HG03060 (cell line): ENCODE results near the gene PGC.
"Not testable (repeated sequence)": the region's sequence is repeated elsewhere in the genome, so short reads cannot be mapped to it uniquely, and the experiment has no call there.

Source experiments
- ATAC-seq: cut with Tn5 transposase; IDR thresholded peaks from one replicate; pipeline ENCODE4 v1.9.1; 2021; ENCODE audit warnings: low read depth, moderate number of reproducible peaks; ENCODE audit not compliant: unreplicated experiment

The PGC gene

DNA sequence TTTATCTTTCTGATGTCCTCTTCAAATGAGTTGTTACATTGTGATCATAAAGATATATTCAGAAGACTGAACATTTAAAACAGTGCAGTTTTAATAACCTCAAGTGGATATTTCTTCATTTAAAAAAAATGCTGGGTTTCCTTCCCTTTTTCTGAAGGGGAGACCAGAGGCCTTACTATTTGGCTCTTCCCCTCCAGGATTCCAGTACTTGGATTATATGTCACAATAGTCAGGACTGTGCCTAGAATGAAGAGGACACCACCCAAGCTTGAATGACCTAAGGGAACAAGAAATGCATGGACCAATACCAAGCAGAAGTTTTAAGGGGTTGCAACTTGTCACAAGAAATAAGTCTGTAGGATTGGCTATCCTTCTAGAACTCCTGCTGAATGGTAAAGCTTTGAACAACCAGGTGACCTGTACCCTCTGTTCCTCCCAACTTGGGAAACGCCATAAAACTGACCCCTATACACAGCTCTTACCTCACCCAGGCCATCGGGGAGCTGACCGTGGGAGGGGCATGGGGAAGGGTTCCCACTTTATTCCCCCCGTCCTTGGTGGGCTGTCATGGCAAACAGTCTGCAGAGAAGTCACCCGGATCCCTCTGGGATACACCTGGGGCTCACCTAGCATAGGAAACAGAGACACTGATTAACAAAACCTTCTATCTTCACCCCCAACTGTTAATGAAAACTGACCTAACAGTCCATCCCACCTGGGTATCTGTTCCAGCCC is 30.5 kb upstream of the PGC start:
- ATAC-seq = no peak

DNA sequence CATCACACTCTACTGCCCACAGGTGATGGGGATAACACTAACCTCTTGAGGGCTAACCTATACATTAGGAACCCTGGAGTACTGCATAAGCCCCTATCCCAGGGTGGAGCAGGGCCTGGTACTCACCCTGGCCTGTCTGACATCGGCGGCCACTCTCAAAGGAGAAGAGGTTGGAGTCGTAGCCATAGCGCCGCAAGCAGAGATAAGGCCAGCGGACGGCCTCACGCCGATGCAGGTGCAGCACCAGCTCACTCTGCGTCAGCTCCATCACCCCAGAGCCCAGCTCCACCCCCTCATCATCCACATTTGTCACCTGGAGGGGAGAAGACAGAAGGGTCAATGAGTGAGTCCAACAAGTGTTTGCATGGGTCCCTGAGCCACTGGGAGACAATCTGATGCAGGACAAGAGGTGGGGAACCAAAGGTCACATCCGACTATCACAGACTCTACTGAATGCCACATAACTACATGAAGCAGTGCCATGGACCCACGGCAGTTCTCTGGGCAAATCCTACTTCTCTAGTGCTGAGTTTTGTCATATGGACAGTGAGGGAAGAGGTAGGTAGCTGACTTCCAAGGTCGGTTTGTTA is 28.2 kb upstream of the PGC start:
- ATAC-seq = no peak

DNA sequence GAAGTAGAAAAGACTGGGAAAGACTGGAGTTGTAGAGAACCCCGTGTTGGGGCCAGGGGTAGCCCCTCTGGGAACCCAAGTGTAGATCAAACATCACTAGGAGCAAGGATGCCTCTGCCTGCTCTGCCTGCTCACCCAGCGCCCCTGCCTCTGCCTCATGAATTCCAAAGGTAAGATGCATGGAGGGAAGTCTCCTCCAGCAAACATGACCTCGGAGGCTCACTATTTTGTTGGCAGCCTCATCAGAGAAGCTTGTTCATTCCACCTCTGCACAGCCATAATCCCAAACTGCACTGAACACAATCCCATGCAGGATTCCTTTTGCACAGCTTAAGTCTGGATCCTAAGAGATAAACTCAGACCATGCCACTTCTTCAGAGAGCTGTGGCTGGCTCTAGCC is 27.6 kb upstream of the PGC start:
- no peak for ATAC-seq

DNA sequence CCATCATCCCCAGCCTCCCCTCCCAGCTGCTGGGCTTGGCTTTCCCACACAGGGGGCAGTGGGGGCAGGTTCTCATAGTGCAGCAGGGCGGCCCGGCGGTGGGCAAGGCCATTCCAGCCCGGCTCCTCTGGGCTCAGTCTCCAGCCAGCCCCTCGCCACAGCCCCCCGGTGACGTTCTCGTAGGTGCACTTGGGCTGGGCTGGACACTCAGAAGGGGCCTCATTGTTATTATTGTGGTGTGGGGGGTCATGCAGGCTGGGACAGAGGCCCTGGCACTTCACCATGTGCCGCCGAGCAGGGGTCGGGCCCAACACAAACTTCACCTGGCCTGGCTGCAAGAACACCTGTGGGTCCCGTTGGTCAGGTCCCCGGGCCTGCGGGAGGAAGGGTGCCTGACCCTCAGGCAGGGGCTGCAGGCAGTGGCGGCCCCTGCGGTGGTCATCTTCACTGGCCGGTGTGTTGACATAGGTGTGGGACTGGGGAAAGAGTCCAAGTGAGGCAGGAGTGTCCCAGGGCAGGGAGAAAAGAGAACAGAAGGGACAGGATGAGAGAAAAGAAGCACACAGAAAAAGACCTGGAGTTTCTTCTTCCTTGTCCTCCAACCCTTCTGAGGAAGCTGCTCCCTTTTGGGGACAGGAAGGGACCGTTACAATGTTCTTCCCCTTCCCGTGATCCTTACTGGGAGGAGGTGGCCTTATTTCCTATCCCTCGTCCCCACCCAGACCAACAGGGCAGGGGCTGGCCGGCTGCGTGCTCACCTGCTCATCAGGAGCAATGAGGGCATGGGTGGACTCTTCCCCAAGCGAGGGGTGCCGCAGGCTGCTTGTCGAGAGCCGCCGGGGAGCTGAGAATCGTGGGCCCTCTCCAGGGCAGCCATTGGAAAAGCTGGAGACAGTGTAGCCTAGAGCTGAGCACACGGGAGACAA is 24.1 kb upstream of the PGC start:
- ATAC-seq = no peak

DNA sequence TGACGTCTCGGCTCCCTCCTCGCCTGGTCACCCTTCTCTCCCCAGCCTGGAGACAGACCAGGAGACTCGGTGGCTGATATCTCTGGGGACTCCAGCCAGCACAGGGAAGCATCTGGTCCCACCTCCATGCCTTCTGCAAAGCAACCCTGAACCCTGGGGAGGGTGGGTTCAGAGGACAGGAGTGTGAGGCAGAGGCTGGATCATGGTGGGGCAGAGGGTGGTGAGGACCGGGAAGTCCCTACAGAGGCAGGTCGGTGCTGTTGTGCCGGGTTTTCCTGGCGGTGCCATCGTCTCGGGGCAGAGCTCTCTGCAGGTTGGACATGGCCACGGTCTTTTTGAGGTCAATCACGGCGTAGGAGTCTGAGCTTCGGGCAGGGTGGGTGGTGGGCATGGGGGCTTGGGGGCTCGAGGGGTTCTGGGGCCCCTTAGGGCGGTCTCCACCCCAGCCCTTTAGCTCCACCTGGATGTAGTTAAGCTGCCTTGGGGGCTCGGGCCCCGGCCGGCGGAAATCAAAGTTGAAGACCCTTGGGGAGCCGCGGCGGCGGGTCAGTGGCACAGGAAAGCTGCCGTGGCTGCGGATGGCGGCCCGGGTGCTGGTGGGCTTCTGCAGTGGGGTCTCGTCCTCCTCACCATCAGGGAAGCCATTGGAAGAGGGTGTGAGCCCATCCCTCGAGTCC is 23.3 kb upstream of the PGC start:
- ATAC-seq = no peak

DNA sequence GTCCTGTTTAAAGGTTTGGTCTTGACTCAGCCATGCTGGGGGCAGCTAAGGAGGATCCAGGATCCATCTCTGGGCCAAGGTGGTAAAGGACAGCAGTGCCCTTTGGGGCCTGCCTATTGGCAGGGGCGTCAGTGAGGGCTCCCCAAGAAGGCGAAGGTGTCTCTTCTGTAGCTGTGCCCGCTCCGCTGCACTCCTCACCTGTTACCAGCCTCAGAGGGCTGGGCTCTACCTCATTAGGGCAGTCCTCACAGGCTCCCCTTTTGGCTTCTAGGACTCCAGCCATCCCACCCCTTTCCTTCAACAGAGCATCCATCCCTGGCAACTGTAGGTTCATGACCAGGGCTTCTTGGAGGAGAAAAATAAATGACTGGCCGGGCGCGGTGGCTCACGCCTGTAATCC is 22.2 kb upstream of the PGC start:
- no peak for ATAC-seq

DNA sequence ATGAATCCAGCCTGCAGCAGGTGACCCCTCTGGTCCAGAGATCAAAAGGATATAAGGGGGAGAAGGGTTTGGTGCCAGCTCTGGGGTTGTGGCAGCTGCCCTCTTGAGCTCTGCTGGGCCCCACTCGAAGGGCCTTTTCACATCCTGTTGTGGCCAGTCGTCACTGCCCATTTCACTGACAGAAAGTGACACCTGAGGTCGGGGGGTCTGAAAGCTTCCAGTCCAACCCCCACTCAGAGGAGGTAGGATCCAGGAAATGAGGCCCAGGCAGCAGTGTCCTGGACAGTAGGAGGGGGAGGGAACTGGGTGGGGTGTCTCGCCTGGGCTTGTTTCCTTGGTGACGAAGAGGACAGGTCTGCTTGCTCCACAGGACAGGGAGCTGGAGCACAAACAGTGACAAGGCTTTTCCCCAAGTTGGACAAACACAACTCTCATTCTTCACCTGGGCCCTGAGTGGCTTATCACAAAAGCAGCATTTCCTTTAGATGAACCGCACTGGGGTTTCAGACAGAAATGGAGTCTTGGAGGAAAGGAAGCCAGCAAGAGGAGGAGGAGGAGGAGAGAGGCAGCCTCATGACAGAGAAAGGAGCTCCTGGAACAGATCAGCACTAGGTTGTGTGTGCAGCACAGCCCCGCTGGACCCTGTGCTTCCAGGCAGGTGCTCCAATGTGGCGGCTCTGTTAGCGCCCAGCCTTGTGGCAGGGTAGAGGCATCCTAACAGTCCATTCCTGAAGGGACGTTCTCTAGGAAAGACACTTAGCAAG is 21.5 kb upstream of the PGC start:
- ATAC-seq = no peak

DNA sequence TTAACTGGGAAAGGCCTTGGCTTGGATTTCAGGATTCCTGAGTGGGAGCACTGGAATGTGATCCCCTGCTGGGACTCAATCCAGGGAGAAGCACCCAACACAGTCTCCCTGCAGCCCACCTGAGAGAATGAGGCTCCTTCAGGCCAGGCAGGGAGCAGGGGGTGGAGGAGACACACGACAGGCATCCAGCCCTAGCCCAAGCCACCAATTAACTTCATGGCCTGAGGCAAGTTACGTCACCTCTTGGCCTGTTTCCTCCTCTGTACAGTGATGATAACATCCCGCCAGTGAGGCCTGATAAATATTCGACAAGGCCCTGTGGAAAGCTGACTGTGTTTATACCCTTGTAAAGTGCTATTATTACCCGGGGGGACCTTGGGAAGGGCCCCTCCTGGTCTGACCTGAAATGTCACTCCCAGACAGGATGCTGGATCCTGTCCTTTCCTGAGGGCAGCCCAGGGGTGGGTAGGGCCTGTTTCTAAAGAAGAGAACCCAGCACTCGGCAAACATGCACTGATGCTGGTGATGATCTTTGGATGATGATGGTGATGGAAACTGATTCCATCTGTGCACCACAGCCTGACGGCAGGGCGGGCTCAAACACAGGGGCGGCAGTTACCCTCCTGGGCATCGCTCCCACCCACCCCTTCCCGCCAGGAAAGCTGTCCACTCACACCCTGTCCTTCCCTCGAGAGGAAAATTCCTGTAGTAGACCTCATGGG is 20.1 kb upstream of the PGC start:
- ATAC-seq = no peak

DNA sequence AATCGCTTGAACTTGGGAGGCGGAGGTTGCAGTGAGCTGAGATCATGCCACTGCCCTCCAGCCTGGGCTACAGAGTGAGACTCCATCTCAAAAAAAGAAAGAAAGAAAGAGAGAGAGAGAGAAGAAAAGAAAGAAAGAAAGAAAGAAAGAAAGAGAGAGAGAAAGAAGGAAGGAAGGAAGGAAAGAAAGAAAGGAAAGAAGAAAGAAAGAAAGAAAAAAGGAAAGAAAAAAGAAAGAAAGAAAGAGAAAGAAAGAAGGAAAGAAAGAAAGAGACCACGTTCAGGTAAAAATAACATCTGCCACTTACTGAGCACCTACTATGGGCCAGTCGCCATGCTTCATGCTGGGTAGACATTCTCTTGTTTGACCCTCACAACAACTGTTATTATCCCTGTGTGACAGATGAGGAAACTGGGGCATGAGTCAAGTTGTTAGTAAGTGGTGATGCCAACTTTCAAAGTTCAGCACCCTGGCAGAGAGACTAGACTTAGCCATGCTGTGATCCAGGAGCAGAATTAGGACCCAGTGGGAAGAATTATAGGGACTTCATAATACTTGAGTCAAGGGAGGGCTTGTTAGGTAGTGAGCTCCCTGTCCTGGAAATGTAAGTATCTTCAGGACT is 19.0 kb upstream of the PGC start:
- ATAC-seq = not testable (repeated sequence)

DNA sequence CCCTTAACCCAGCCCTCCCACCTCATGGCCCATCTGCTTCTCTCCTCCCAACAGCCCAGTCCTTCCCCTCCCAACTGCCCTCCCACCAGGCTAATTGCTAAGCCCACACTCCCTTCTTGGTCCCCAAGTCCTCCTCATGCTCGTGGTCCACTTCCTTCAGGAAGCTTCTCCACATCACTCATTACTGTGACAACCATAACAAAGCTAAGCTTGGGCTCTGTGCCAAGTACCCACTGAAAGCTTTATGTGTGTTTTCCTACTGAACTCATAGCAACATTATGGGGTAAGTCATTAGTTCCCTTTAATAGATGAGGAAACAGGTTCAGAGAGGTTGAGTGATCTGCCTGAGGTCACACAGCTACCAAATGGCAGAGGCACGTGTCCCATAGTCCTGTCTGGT is 16.3 kb upstream of the PGC start:
- ATAC-seq = no peak

DNA sequence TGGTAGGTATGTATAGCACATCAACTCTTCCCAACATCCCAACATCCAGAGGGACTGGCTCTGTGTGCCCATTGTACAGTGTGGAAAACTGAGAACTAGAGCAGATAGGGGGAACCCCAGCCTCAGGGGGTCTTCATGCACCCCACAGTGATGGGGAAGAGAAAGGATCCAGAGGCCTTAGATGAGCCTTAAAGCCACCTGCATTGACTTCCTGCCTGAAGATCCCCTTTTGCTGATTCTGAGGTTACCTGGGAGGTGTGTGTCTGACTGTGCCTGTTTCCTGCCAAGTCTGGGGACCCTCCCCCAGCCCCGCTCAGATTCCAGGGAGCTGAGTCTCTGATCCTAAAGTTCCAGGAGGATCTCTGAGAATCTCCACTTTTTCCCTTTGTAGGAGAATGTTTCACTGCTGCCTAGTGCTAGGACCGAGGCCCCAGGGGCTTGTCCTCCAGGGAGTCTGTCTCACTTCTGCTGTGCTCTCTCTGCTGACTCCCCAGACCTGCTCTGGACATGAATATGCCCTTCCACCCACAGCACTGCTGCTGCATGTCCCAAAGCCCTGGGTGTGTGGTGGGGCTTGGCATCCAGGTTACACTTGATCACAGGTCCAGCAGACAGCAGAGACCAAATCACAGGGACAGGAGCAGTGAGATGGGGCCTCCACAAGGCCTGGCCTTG is 12.8 kb upstream of the PGC start:
- ATAC-seq = no peak

DNA sequence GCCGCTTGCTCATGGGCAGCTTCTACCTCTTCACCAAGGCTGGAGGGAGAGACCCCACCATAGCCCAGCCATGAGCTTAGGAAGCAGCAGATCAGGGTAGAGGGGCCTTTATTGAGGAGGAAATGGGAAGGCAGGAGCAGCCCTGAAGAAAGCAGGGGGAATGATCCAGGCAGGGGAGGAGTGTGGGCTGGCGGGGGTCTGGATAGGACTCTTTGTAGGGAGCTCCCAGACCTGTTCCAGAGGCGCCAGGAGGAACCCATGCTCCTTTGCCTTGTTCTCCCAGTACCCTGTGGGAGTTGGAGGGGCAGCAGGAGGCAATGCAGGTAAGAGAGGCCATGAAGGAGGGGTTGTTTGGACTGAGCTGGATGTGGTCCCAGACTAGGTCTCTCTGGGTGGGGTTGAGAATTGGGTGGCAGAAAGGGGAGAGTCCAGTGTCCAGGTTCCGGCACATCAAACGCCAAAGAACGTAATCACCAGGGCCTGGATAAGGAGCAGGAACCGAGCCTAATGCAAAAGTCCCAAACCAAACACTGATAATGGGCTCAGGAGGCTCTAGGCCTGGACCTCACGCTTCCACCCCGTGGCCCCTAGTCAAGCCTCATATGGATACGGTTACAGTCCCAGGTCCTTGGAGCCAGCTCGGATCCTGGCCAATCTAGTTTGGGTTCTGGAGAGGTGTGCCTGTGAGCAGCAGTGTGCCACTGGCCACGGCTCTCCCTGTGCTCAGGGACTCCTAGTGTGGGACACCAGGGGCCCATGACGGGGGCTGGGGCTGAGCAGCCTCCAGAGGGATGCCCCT is 12.1 kb upstream of the PGC start:
- no peak for ATAC-seq

DNA sequence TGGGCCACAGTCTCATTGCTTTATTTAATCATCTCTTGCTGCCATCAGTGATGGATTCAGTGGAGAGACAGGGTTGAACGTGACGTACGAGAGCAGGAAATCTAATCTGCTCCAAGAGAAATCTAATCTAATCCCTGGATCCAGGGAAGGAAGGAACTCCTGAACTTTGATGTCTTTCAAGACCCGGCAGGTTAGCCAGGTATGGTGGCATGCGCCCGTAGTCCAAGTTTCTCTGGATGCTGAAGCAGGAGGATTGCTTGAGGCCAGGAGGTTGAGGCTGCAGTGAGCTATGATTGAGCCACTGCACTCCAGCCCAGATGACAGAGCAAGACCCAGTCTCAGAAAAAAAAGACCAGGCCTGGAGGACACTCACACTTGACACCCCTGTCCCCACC is 11.4 kb upstream of the PGC start:
- ATAC-seq = no peak

DNA sequence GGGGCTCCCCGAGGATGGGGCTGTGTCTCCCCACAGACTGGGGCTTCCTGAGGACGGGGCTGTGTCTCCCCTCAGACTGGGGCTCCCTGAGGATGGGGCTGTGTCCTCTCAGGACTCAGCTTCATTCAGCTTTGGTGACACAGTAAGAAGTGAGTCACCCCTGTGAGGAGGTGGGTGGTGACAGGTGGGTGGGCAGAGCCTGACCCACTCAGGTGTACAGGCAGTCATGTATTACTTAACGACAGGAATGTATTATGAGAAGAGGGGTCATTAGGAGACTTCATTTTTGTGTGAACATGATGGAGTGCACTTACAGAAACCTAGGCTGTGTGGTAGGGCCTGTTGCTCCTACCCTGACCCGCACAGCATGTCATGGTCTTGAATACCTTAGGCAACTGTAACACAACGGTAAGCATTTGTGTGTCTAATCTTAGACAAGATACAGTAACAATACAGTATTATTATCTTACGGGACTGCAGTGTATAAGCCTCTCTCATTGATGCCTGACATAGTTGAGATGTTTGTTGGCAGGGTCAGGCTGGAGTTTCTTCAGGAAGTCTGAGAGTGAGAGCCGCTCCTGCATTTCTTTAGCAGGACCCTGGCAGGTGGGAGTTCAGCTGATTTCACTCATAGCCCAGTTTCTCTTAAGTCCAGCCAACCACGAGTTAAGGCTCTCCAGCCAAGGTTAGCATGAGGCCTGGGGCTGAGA is 10.9 kb upstream of the PGC start:
- ATAC-seq = no peak

DNA sequence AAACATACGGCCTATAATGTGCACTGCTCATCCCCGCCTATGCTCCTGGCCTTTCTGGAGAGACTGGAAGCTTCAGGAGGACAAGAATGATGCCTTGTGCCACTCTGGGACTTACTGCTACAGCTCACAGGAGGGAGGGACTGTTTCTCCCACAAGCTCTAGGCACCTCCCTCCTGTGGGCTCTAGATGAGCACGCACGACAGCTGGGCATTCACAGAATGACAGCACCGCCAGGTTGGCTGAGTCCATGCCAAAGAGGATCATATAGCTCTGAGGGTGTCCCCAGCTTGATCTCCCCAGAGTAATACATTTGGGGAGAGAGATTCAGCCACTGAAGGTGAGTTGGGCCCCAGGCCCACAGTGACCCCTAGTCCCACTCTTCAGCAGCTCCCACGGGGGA is 10.1 kb upstream of the PGC start:
- ATAC-seq = no peak

DNA sequence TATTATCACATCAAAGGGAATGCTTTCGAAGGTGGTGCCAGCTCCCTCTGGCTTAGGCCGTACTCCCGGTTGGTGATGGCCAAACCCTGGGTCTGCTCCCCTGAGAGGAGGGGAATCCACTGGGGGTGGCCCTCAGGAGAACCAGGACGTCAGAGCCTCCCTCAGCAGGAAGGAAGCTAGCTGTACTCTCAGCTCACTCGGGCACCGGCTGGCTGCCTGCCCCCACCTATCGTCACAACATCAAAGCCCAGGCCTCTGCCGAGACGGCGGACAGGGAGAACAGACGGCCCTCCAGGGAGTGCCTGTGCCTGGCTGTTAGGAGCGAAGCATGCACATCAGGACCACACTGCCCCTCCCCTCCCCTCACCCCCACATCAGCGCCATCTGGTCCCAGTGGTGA is 9.2 kb upstream of the PGC start:
- ATAC-seq = no peak

DNA sequence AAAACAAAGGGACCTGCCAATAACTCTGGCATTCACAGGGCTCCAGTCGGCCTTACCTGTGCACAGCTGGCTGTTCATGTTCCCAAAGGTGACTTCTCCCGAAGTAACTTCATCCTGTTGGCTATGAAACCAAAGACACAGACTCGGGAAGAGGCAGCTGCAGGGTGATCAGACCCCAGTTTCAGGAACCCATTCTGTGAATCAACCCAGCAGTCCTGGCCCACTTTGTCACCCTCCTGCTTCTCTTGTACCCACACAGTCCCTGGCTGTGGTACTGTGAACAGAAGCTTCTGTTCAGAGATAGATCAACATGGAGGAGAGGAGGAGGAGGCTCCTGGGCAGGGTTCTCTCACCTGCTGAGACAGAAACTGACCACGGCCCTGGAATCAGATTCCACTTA is 8.7 kb upstream of the PGC start:
- no peak for ATAC-seq
